ENCODE measurements around the gene TUBB. TPM values are rescaled to one million over a fixed set of nuclear protein-coding genes. Genes with fewer than 3 reads are reported as not detected.

TUBB gene
- 241 and 386 TPM in 2 replicates for total RNA-seq (2014; rRNA removed; shearing (Covaris generic); ENCODE audit: low replicate concordance)

DNA sequence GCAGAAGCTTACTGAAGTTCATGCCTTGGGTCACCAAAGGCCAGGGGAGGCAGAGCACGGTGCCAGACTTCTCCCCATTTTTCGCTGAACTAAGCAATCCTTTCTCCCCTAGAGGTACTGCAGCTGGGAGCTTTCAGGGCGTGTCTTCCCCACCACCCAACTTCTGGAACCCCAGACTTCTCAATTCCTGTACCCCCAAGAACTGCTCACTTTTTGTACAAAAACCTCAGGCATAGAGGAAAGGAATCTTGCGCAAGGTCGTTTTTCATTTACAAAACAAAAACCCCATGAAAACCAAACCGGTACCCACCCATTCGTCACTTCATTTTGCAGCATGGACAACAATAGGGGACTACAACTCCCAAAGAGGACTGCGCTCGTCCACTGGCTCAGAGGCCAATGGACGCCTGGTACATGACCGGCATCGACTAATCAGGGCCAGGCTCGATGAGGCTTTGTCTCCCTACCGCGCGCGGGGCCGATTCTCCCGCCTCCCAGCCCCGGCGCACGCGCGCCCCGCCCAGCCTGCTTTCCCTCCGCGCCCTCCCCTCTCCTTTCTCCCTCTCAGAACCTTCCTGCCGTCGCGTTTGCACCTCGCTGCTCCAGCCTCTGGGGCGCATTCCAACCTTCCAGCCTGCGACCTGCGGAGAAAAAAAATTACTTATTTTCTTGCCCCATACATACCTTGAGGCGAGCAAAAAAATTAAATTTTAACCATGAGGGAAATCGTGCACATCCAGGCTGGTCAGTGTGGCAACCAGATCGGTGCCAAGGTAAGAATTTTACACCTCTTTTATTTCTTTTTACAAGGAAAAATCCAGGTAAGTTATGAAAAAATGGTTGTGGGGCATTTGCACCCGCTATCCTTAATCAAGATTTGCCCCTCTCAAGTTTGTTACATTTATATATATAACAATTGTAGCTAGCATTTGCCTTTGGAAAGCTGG, at the start of gene TUBB:
TSS of gene TUBB (plus strand) at position 562 of the 947 bp plus-strand sequence. CDS start at position 717, 155 bp downstream.
- no peaks in the 10 kb centered on the region for H3K9me3 ChIP-seq
- peak within 1 kb of the TSS; percentile 97 for H3K4me3 ChIP-seq
- no peaks in the 10 kb centered on the region for H3K27me3 ChIP-seq
- peak; percentile 95 for DNase-seq
- H3K36me3 ChIP-seq = peaks cover 44% of the 10 kb centered on the region

GRCh38 chr6:30670760-30671527, 49.2 kb upstream of the TUBB start:
- H3K9me3 ChIP-seq = no peaks in the 10 kb centered on the region
- H3K36me3 ChIP-seq = peaks cover 8% of the 10 kb centered on the region
- H3K27me3 ChIP-seq = no peaks in the 10 kb centered on the region
- no peak for DNase-seq
- H3K4me3 ChIP-seq = no peak overlapping the region

DNA sequence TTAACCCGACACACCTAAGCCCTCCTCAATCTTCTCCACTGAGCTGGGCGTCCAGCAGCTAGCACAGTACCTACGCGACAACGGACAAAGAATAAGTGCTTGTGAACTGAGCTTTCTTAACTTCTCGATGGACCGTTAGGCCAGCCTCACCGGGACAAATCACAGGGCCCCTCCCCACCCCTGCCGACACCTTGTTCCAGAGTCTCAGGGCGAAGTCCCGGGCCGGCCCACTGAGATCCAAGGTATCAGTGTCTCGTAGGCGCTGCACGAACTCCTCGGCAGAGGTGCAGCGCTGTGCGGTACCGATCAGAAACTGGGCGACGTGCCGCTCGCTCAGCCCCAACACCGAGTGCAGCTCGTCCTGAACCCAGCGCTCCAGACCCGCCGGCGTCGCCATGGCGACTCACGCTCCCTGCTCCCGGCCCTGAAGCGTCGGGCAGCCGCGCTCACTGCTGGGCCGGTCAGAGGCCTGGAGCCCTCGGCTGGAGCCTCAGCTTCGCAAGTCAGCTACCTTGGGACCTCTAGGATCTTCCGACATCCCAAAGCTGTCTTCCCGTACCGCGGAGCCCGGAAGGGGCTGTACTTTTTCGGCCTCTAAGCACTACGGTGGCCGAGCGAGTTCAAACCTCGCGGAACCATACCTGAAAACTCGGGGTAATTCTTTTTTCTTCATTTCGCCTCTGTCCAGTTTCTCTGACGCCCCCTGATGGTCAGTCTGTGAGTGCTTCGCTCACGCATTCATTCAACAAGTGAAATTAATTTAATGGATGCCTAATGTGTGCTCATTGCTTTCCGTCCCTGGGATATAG, 47.5 kb upstream of the TUBB start, which contains the start of gene DHX16:
TSS of gene DHX16 (minus strand) at position 562 of the 809 bp plus-strand sequence. CDS start at position 397, 165 bp downstream.
- Histone ChIP-seq H3K4me3 (peak within 1 kb of the TSS; percentile 91), H3K36me3 (peaks cover 18% of the 10 kb centered on the region), H3K9me3 (no peaks in the 10 kb centered on the region), H3K27me3 (no peaks in the 10 kb centered on the region)
- DNase-seq = peak; percentile 94

DNA sequence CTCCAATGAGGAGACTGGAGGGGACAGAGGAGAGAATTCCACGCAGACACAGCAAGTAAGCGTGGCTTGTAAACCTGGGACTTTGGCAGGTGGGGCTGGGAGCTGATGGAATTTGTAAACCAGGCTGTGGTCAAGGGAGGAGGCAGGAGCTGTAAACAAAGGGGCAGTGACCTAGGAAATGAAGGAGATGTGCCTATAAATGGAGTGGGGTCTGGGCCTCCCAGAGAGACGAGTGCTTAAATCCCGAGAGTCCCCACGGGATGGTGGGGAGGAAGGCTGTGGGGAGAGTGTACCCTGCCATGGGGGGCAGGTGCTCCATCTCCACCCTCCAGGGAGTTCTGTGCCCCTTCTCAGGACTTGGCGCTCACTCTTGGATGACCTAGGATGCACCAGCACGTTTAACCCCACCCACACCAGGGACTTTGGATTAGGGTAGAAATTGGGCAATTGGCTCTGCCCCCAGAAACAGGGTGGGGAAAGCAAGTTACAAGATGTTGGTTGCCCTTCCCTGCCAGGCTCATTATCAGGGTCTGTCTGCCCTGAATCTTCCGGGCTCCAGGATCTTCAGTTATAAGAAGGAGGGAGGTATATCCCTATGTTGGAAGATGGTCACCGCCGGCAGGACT, 43.4 kb upstream of the TUBB start:
- H3K4me3 ChIP-seq = no peak overlapping the region
- no peak for DNase-seq
- H3K36me3 ChIP-seq = peaks cover 26% of the 10 kb centered on the region
- no peaks in the 10 kb centered on the region for H3K27me3 ChIP-seq
- no peaks in the 10 kb centered on the region for H3K9me3 ChIP-seq

DNA sequence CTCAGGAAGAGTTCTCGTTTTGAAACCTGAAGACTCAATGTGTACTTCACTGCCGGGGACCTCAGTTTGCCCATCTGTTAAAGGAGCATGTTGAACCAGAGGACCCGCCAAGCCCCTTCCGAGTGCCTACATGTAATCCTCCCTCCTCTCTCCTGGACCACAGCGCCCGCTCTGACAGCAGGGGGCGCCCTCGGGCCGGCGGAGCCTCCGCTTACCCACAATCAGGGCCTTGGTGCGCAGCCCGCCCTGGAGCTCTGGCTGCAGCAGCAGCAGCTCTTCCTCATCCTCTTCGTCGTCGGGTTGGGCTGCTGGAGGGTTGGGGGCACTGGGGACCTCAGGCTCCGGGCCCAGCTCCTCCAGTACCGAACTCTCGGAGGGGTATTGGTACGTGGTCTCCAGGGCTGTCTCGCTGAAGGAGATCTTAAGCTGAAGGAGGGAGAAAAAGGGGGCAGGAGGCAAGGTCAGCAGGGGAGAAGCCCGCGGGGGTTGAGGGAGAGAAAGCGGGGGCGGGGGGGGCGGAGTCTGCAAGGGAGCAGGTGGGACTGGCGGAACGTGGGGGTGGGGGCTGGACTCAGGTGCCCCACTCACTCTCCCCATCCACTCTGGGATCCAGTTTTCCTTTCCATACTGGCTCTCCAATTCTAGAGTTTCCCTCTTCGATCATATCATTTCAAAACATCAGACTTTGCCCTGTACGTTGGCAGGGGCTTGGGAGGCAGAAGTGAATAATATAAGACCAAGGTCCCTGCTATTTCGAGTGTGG, 41.0 kb upstream of the TUBB start:
- H3K4me3 ChIP-seq = no peak overlapping the region

DNA sequence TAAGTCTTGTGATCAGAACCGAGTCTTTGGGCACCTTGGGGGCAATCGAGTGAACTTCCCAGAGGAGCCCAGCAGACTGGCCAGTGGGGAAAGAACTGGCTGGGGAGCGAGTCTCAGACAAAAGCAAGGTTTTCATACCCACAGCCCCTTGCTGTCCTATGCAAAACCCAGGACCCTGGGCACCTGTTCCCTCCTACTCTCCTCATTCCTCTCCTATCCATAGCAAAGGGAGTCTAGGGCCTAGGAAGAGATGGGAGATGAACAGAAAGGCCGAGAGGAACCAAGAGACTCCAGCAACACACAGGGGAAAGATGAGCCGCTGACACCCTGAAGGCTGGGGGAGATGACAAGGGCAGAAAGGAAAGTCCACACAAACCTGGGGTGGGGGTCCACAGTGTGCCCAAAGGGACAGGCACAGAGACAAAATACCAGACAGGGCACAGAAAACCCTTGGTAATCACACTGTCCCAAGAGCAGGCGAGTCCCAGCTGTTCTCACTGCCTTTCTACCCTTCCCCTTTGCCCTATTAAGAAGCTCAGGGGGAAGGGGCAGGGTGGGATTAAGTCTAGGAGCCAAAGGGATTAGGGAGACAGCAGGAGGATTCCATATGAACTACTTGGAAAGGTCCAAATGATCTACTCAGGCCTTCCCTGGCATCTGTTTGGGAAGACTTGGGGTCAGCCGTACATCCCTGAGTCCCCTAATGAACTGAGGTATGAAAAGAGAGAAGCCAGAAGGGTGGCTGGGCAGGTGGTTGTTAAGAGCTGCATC, 40.2 kb upstream of the TUBB start:
- peaks cover 47% of the 10 kb centered on the region for H3K36me3 ChIP-seq
- no peaks in the 10 kb centered on the region for H3K27me3 ChIP-seq
- no peak for DNase-seq
- no peaks in the 10 kb centered on the region for H3K9me3 ChIP-seq
- H3K4me3 ChIP-seq = no peak overlapping the region

More for the DNA sequence above, 41.0 kb upstream of the TUBB start:
- H3K9me3 ChIP-seq = no peaks in the 10 kb centered on the region
- peaks cover 44% of the 10 kb centered on the region for H3K36me3 ChIP-seq
- DNase-seq = peak; percentile 44
- H3K27me3 ChIP-seq = no peaks in the 10 kb centered on the region

GRCh38 chr6:30681766-30682142, 38.4 kb upstream of the TUBB start:
- Histone ChIP-seq H3K36me3 (peaks cover 45% of the 10 kb centered on the region), H3K4me3 (peak overlapping the region; percentile 98), H3K9me3 (no peaks in the 10 kb centered on the region), H3K27me3 (no peaks in the 10 kb centered on the region)
- no peak for DNase-seq

DNA sequence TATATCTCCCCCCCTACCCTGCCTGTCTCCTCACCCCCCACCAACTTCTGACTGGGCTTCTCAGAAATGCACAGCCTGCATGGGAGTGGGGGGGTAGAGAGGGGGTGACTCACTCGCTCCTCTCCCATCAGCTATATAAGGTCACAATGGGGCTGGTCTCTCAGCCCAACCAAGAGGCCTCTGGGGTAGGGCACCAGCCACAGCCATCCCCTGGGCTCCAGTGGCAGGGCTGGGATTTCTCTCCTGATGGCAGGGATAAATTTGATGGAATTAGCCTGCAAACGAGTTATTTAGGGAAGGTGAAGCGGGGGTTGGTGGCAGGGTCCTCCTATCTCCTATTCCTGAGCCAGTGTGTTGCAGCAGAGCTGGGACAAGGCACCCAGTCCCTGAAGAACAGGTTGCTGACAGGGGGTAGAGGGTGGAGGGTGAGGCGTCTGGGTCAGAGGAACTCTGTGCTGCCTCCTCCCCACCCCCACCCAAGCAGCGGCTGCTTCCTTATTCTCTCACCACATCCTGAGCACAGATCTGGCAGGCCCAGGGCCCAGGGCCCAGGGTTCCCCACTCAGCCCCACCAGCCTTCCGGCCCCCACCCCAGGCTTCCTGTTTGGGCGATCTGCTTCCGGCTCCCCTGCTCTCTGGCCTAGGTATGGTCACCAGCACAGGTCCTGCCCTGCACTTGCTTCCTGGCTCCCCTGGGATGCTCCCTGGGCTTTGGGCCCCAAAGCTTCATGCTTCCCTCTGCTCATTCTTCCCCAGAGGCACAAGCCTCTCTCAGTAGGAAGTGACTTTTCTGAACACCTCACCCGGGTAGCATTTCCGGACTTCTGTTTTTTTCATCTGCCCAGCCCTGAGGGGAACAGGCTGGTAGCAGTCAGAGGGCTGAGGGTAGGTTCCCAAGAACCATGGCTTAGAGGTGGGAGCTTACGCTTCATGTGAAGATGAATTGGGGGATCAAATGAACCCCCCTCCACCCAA, 37.7 kb upstream of the TUBB start:
- Histone ChIP-seq H3K36me3 (peaks cover 41% of the 10 kb centered on the region), H3K9me3 (no peaks in the 10 kb centered on the region), H3K4me3 (peak overlapping the region; percentile 98), H3K27me3 (no peaks in the 10 kb centered on the region)
- DNase-seq = peak; percentile 44

DNA sequence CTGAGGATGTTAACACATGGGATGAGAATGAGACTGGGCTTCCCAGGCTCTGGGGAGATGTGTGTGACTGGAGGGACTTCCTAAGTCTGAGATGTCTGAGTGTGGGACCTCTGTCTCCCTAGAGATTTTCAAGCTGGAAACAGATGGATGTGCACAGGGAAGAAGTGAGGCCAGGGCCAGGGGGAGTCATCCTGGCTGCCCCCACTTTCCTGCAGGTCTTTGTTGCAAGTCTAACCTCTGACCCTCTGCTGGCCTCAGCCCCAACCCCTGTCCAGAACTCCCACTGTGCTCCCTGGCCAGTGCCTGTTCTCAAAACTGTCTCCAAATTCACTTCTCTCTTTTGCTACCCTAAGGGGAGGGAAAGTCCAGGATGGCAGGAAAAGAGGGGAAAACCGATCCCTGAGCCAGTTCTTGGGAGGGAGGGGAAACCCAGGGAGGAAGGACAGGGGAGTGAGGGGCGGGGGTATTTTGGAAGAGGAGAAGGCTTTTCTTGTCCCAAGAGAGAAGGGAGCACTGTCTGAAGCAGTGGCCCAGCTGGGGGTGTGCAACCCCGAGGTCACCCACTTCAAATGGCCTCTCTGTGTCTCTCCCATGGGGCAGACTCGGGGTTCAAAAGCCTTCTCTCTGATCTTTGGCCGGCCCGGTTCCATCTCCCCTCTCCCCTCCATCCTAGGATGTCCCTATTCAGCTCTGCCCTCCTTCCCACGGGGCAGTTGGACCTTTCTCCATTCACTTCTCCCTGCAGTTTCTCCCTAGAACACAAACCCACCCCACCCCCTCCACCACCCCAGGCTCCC, 36.8 kb upstream of the TUBB start:
- Histone ChIP-seq H3K27me3 (no peaks in the 10 kb centered on the region), H3K36me3 (peaks cover 35% of the 10 kb centered on the region), H3K4me3 (peak overlapping the region; percentile 98), H3K9me3 (no peaks in the 10 kb centered on the region)
- no peak for DNase-seq

- DNase-seq = no peak
- peaks cover 30% of the 10 kb centered on the region for H3K36me3 ChIP-seq
- no peaks in the 10 kb centered on the region for H3K9me3 ChIP-seq
- H3K4me3 ChIP-seq = peak overlapping the region; percentile 98
- no peaks in the 10 kb centered on the region for H3K27me3 ChIP-seq
Observed at GRCh38 chr6:30683980-30684338, 36.2 kb upstream of the TUBB start.

DNA sequence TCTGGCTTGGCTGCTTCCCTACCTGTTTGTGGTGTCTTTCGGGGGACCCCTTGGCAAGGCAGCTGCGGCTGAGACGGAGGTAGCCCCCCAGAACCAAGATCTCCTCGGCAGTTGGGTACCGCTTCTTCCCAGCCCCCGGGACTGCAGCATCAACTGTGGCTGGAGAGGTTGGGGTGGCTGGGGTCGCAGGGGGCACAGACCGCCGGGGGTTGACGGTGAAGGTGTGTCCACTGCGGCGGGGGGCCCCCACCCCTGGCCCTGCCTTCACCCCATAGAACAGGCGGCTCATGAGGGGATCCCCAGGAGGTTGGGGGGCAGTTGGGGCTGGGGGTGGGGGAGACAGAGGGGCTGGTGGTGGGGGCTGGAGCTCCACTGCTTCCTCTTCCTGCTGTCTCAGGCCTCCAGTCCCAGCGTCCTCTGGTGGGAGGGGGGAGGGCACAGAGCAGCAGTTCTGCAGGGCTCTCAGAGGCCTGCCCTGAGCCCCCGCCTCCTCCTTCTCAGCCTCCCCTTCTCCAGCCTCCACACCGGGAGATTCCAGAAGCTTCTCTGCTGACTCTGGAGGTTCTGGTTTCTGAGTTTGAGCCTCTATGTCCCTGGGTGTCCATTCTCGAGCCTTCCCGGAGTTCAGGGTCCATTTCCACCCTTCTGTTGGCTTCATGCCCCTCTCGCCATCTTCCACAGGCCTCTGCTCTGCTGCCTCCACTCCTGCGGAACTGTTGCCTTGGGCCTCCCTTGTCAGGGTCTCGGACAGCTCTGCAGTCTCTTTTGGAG, 35.6 kb upstream of the TUBB start:
- H3K36me3 ChIP-seq = peaks cover 28% of the 10 kb centered on the region
- DNase-seq = peak; percentile 48
- H3K9me3 ChIP-seq = no peaks in the 10 kb centered on the region
- no peaks in the 10 kb centered on the region for H3K27me3 ChIP-seq
- peak overlapping the region; percentile 98 for H3K4me3 ChIP-seq

- Histone ChIP-seq H3K9me3 (no peaks in the 10 kb centered on the region), H3K27me3 (no peaks in the 10 kb centered on the region), H3K4me3 (peak overlapping the region; percentile 98), H3K36me3 (peaks cover 25% of the 10 kb centered on the region)
- no peak for DNase-seq
Observed at GRCh38 chr6:30685157-30686008, 34.8 kb upstream of the TUBB start.

Measured in MG63 (cell line).